H1 (cell line): Measurements from ENCODE around the gene RASSF3.

Source experiments
- CTCF ChIP-seq, 3 experiments: IDR thresholded peaks; 1 replicate in 2 of 3; 2 replicates in 1 of 3; pipeline versions ENCODE4 v1.5.1 to v1.6.1; 2011; ENCODE audit warnings: low read length in 3 of 3, mild to moderate bottlenecking in 3 of 3, inconsistent platforms in 2 of 3, low read depth in 1 of 3, moderate library complexity in 1 of 3; ENCODE audit not compliant: insufficient read depth in 1 of 3; ENCODE audit errors: control extremely low read depth in 1 of 3
- RAD21 ChIP-seq, 2 experiments: IDR thresholded peaks in 1 of 2; conservative IDR thresholded peaks in 1 of 2; 2 replicates each; pipeline ENCODE4 v1.6.1; 2011; ENCODE audit warnings: low read depth in 2 of 2, low read length in 2 of 2, improper control_type of control experiment in 1 of 2, inconsistent platforms in 1 of 2, mild to moderate bottlenecking in 1 of 2, moderate library complexity in 1 of 2

- TF ChIP-seq CTCF (IDR thresholded peaks at IDR 0.05; ENCODE audit: control extremely low read depth in 1 of 3, insufficient read depth in 1 of 3, low read depth in 1 of 3, low read length in 3 of 3) (no peak), RAD21 (IDR thresholded peaks at IDR 0.05 in 1 of 2, conservative IDR thresholded peaks at IDR 0.05 in 1 of 2; ENCODE audit: low read depth in 2 of 2, low read length in 2 of 2) (no peak)
These were observed 75.3 kb downstream of the RASSF3 start for GRCh38 chr12:64685605-64686004.
